ENCODE measurements around the gene LY6G6C.

LY6G6C gene

DNA sequence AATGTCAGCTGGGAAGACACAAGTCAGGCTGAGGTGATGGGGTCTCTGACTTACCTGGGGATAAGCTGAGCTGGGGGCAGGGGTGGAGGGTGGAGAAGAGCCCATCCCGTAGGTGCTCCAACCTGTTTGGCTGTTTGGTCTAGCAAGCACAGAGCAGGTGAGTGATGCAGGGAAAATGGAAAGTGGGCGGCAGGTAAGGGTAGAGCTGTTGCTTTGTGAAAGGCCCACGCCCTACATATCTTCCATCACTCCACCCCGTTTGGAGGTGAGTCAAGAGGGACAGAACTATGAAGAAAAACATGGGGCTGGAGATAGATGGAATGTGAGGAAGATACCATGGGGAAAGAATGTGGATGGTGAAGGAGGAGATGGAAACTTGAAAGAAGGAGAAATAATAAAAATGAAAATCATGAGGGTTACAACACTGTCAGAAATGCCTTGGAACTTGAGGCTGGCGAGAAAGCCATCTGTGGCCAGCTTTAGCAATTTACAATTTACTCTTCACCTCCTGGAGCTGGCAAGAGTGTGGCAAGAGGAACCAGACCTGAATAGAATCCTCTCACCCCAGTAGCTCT is 1.3 kb downstream of the LY6G6C start:
- in situ Hi-C loops (cut with MboI; ENCODE audit: low pct_unique_long_range_greater_than_20kb, low sequenced_read_pairs, unreplicated experiment) = no loop called here
- TF ChIP-seq, protein P1, sequence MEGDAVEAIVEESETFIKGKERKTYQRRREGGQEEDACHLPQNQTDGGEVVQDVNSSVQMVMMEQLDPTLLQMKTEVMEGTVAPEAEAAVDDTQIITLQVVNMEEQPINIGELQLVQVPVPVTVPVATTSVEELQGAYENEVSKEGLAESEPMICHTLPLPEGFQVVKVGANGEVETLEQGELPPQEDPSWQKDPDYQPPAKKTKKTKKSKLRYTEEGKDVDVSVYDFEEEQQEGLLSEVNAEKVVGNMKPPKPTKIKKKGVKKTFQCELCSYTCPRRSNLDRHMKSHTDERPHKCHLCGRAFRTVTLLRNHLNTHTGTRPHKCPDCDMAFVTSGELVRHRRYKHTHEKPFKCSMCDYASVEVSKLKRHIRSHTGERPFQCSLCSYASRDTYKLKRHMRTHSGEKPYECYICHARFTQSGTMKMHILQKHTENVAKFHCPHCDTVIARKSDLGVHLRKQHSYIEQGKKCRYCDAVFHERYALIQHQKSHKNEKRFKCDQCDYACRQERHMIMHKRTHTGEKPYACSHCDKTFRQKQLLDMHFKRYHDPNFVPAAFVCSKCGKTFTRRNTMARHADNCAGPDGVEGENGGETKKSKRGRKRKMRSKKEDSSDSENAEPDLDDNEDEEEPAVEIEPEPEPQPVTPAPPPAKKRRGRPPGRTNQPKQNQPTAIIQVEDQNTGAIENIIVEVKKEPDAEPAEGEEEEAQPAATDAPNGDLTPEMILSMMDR (IDR thresholded peaks at IDR 0.05; ENCODE audit: extremely low read depth, insufficient read depth, missing control alignments) = no peak

DNA sequence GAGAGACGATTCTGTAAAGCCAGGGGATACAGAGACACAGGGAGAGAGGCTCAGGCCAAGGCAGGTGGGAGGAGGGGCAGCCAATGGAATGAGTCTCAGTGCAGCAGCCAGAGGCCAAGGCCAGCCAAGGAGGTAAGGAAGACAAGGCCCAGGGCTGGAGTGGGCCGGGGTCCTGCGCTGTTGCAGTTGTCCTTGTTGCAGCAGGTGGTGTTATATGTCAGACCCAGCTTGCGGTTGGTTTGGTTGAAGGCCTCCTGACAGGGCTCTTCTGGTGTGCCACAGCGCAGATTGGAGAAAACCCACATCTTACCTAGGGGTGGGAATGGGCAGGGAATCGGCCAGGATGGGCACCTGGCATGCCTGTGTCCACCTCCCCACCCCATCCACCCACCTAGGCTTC is 2.5 kb downstream of the LY6G6C start:
- TF ChIP-seq, protein P1 (IDR thresholded peaks at IDR 0.05; ENCODE audit: extremely low read depth, insufficient read depth, missing control alignments) = no peak
- no peak for DNase-seq (ENCODE audit: low spot score)
- in situ Hi-C loops (cut with MboI; ENCODE audit: low pct_unique_long_range_greater_than_20kb, low sequenced_read_pairs, unreplicated experiment) = no loop called here

More for the DNA sequence above, 1.3 kb downstream of the LY6G6C start:
- DNase-seq (ENCODE audit: low spot score) = no peak

DNA sequence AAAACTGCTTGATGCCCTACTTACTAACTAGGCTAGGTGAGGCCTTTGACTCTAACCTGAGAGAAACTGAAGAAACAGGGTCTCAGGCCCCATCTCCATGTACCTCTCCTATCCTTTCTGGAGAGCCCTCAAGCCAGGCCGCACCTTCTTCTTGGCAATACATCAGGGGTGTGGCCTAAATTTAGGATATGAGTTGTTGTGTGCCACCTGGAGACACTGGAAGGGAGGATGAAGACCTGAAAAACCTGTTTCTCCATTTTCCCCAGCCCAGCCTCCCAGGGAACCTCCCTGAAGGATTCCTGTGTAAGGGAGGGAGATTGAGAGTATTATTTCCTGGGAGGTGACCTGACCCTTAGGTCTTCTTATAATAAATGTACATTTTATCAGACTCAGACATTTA is 3.3 kb downstream of the LY6G6C start:
- TF ChIP-seq, protein P1 (IDR thresholded peaks at IDR 0.05; ENCODE audit: extremely low read depth, insufficient read depth, missing control alignments) = no peak
- DNase-seq (ENCODE audit: low spot score) = no peak

DNA sequence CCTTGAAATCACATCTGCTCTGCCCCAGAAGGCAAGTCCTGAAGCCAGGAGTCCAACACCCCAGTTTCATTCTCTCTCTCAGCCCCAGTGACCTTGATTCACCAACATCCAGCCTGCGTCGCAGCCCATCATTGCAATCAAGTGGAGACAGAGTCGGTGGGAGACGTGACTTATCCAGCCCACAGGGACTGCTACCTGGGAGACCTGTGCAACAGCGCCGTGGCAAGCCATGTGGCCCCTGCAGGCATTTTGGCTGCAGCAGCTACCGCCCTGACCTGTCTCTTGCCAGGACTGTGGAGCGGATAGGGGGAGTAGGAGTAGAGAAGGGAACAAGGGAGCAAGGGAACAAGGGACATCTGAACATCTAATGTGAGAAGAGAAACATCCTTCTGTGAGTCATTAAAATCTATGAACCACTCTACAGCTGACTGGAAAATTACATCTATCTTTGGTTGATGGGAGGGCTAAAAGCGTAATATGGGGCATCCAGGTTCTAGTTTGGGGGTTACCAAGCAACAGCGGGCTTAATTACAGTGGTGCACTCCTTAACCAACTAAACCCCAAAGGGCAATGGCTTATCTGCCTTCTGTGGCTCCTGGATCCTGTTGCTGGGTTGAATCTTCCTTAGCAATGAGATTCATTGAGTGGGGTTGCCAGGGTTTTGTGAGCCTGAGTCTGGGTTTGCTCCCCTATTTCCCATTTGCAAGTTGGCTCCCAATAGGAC is 3.9 kb downstream of the LY6G6C start:
- DNase-seq (ENCODE audit: low spot score) = no peak
- in situ Hi-C loops (cut with MboI; ENCODE audit: low pct_unique_long_range_greater_than_20kb, low sequenced_read_pairs, unreplicated experiment) = no loop called here
- TF ChIP-seq, protein P1 (IDR thresholded peaks at IDR 0.05; ENCODE audit: extremely low read depth, insufficient read depth, missing control alignments) = no peak

More for the DNA sequence above, 3.3 kb downstream of the LY6G6C start:
- in situ Hi-C loops (cut with MboI; ENCODE audit: low pct_unique_long_range_greater_than_20kb, low sequenced_read_pairs, unreplicated experiment) = no loop called here

DNA sequence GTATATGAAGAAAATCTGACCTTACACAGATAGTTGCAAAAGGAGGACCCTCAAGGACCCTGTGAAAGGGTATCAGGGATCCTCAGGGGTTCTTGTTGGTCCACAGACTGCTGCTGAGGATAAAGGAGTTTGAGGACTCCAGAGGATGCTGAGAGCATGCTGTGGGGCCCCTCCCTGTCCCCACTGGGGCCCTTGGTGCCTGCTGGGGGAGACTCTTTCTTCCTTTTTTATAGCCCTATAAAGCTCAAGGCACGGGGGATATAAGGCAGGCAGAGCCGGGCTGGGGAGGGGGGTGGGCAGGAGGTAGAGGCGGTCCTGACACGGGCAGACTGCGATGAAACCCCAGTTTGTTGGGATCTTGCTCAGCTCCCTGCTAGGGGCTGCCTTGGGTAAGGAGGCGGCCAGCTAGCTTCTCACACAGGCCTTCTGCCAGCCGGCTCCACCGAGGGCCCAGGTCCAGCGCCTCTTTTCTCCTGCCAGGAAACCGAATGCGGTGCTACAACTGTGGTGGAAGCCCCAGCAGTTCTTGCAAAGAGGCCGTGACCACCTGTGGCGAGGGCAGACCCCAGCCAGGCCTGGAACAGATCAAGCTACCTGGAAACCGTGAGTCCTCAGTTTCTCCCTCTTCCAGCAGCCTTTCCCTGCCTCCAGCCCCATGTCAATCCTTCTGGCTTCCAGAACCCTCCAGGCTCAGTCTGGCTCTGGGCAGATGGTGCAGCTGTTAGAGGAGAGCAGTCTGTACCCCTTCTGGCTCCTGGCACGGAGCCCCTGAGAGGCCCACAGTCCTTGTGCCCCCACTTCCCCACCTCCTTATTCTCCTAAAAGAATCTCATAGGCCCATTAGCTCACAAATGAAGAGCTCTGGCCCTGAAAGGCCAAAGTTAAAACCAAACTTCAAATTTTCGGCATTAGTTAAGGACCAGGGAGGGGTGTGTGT is 6.3 kb downstream of the LY6G6C start, which contains the start of gene LY6G6D:
TSS of gene LY6G6D (plus strand) at position 327 of the 937 bp plus-strand sequence. CDS start at position 335, 8 bp downstream.
- DNase-seq (ENCODE audit: low spot score) = no peak
- TF ChIP-seq, protein P1 (IDR thresholded peaks at IDR 0.05; ENCODE audit: extremely low read depth, insufficient read depth, missing control alignments) = no peak
- in situ Hi-C loops (cut with MboI; ENCODE audit: low pct_unique_long_range_greater_than_20kb, low sequenced_read_pairs, unreplicated experiment) = no loop called here

DNA sequence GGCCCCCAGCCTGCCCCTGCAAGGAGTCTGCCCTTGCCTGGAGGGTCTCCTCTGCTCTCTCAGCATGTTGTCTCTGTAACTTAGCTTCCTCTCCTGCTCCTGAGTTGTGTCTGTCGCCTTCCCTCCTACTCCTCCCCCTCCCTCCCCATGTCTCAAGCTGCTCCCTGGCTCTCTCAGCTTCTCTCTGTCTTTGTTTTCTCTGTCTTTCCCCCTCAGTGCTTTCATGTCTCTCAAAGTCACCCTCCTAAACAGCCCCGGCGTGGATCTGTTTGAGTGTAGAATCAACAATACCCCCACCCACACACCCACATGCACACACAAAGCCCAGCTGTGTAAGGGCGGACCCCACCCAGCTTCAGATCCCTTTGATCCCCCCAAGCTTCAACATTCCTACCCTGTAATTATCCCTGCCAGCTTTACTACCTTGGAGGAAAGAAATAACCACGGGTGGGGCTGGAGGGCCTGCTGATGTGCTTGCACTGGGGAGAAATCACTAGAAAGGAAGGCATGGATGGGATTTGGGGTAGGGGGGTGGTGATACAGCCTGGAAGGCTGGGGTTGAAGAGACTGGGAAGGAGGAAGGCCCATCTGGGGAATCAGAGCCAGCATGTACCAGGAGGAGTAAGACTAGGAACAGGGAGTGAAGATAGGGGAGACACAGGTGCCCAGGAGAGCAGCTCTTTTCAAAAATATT is 7.4 kb downstream of the LY6G6C start:
- TF ChIP-seq, protein P1 (IDR thresholded peaks at IDR 0.05; ENCODE audit: extremely low read depth, insufficient read depth, missing control alignments) = no peak
- no peak for DNase-seq (ENCODE audit: low spot score)
- in situ Hi-C loops (cut with MboI; ENCODE audit: low pct_unique_long_range_greater_than_20kb, low sequenced_read_pairs, unreplicated experiment) = no loop called here
